Activated CD4-positive, alpha-beta T cell treated with anti-CD3 and anti-CD28 coated beads, Interleukin-2, amount 50 U/mL, for 4 hours (primary cell): ENCODE data around the gene SARS2.
"Not testable (repeated sequence)": the region's sequence is repeated elsewhere in the genome, so short reads cannot be mapped to it uniquely, and the experiment has no call there.

Source experiments
- DNase-seq, 2 experiments: peaks; one replicate each; pipeline ENCODE4 v3.0.0-alpha.2; 2020

SARS2 gene, protein sequence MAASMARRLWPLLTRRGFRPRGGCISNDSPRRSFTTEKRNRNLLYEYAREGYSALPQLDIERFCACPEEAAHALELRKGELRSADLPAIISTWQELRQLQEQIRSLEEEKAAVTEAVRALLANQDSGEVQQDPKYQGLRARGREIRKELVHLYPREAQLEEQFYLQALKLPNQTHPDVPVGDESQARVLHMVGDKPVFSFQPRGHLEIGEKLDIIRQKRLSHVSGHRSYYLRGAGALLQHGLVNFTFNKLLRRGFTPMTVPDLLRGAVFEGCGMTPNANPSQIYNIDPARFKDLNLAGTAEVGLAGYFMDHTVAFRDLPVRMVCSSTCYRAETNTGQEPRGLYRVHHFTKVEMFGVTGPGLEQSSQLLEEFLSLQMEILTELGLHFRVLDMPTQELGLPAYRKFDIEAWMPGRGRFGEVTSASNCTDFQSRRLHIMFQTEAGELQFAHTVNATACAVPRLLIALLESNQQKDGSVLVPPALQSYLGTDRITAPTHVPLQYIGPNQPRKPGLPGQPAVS

DNA sequence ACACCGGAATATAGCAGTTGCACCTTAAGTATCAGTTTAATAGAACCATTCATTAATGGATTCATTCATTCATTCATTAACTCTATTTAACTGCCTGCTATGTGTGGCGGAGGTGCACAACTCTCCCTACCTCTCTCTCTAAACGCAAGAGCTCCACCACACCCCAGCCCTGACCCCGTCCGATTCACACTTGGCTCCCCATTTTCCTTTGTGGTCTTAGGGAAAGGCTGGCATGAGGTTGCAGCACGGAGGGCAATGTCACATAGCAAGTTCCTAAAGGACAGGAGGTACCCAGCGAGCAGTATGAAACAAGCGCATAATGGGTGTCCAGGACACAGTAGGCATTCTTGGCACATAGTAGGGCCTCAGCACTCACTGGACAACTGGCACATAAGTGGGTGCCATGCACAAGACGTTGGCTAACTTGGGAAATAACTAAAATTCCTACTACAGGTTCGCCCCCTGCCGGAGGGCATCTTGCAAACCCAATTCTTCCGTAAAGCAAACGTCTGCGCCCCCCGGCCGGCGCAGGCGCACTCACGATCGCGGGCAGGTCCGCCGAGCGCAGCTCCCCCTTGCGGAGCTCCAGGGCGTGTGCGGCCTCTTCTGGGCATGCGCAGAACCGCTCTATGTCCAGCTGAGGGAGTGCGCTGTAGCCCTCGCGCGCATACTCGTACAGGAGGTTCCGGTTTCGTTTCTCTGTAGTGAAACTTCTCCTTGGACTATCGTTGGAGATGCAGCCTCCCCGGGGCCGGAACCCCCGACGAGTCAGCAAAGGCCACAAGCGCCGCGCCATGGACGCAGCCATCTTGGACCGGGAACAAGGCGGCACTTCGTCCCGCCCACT, at the start of gene SARS2:
TSS of gene SARS2 (minus strand) at position 835 of the 847 bp plus-strand sequence. CDS start at position 808, 27 bp downstream.
- peak; percentile 86 to 88 for DNase-seq

- DNase-seq, result no peak
Measured at GRCh38 chr19:38979812-38980211, 49.2 kb upstream of the SARS2 start.

DNA sequence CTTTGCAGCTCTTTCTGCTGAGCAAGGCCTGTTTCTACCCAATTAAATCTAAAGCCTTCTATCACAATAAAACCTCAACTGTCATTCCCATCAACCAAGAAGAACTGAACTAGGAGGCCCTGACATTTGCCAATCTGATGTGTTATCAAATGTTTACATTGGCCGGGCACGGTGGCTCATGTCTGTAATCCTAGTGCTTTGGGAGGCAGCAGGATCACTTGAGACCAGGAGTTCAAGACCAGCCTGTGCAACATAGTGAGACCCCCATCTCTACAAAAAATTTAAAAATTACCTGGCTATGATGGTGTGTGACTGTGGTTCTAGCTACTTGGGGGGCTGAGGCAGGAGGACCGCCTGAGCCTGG, 47.7 kb upstream of the SARS2 start:
- no peak for DNase-seq

DNA sequence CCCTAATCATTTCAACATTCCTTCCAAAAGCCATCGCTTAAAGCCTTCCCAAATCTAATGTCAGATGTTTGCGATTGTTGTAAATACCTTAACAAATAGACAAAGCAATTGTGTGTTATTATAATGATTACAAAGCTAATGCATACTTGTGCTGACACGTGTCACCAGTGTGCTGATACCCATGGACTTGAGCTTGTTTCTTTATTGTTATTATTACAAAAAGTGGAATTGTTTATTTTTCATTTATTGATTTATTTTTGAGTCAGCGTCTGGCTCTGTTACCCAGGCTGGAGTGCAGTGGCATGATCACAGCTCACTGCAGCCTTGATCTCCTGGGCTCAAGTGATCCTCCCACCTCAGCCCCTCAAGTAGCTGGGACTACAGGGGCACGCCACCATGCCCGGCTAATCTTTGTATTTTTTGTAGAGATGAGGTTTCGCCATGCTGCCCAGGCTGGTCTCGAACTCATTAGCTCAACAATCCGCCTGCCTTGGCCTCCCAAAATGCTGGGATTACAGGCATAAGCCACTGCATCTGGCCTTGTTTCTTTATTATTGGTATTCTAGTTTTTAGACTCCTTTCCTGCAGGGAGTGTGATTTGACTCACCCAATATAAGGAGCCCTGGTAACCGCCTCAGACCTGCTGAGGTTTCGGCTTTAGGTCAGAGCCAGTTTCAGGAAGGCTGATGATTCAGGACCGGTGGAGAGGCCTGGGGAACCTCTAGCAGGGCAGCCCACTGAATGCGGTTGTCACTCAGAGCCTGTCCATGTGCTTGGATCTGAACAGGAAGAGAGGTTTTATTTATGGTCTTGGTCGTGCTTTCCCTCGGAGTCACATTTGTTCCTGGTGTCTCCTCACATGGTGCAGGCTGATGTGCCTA, 47.1 kb upstream of the SARS2 start:
- no peak for DNase-seq

GRCh38 chr19:38975861-38976271, 45.3 kb upstream of the SARS2 start:
- DNase-seq, result no peak

DNA sequence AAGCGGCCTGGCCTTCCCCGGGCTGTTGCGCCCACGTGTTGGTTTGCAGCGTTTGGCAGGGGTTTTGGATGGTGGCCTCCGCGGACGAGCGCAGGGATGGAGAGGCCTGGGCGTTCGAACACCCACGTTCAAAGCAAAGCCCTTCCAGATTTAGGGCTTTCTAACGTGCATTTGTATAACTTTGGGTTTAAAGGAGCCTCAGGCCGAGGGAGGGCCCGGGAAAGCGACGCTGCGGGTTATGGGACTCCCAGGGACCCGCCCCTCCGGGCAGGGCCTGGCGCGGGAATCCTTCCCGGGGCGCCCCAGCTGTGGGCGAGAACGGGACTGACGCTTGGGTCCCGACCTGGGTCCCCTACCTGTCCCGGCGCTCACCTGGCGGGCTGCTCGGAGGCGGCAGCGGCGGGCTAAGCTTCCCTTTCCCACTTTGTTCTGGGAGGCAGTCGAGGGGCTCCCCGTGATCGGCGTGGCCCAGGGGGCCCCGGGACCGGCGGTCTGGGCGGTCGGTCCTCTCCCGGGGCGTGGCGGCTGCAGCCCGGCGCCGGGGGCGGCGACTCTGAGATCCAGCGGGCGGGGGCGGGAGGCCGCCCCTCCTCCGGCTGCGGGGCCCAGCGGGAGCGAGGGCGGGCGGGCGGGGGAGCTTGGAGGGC, 44.8 kb upstream of the SARS2 start, which contains the start of gene FBXO17:
TSS of gene FBXO17 (minus strand) at position 529 of the 647 bp plus-strand sequence. CDS start 25,423 bp downstream, outside the sequence.
- no peak for DNase-seq

DNA sequence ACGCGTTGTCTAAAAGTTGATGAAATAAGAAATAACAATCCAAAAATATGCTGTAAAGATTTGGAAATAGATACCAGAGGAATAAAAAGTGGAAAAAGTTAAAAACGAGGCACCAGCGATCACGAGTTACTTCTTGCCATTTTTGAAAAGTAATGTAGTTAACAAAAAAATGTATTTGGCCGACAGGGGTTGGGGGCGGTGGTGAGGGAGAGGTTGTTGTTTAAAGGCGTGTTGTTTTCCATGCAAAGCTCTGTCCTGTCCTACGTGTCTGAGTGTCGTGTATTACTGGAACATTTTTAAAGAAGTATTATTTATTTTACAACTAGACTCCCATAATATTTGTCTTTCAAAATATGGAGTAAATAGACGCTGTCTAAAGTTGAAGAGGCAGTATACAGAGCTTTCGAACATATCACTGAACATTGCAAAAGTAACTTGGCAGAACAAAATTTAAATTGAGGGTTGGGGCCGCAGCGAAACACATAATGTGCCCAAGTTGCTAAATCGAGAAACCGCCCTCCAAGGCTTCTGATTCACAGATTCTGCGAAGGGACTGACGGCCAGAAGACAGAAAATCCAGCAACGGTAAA, 44.2 kb upstream of the SARS2 start:
- no peak for DNase-seq

- DNase-seq, result no peak
Measured at GRCh38 chr19:38971672-38972071, 41.1 kb upstream of the SARS2 start.

GRCh38 chr19:38970664-38971532, 40.3 kb upstream of the SARS2 start:
- DNase-seq, result no peak

- DNase-seq, result not testable (repeated sequence)
Measured at GRCh38 chr19:38966149-38966548, 35.6 kb upstream of the SARS2 start.

DNA sequence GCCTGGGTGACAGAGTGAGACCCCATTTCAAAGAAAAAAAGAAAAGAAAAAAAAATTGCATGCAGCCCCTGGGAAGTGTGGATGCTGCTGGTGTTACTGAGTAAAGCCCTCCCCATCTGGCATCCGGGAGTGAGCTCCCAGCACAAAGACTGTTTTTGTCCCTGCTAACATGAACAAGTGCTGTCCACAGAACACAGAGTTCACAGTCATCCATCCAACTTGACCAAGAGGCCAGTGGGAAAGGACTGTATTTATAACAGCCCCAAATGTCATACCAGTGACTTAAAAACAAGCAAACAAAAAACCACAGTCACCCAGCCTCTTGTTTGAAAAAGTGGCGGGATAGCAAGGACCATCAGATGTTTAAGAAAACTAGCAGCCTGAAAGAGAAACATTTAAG, 34.2 kb upstream of the SARS2 start:
- no peak for DNase-seq

DNA sequence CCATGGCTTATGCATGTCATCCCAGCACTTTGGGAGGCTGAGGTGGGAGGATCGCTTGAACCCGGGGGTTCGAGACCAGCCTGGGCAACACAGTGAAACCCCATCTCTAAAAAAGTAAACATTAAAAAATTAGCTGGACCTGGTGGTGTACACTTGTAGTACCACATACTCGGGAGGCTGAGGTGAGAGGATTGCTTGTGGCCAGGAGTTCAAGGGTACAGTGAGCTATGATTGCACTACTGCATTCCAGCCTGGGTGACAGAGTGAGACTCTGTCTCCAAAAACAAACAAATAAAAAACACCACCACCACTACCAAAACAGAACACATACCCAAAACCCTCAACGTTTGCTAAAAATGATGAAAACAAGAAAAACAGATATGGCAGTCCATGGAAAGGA, 29.1 kb upstream of the SARS2 start:
- DNase-seq, result no peak

DNA sequence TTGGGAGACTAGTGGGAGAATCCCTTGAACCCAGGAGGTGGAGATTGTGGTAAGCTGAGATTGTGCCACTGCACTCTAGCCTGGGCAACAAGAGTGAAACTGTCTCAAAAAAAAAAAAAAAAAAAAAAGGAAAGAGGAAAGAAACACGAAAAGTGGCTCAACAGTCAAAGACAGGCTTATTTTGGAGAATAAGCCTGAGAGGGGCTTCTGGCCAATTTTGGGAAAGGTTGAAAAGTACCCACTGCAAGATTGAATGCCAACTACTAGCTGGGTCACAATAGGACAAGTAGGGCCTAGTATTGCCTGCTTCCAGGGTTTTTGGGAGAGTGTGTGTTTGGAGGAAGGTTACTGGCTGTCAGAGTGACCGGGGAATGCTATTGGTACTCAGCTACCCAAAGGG, 27.7 kb upstream of the SARS2 start:
- no peak for DNase-seq

GRCh38 chr19:38956264-38956663, 25.7 kb upstream of the SARS2 start:
- no peak for DNase-seq

DNA sequence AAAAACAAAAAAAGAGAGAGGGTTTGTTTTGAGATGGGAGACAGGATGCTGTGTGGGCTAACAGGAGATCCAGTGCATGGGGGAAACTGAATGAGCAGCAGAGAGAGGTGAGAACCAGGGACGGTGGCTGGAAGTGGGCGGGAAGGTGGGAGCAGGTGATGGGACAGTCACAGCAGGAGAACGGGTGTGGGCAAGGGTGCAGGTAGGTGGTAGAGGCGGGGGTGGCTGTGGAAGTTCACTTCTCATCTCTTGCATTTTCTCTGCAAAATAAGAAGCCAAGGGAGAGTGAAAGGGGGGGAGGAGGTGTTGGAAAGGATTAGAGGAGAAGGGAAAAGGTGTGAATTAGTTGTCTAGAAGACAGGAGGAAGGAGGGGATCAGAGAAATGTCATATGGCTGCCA, 23.1 kb upstream of the SARS2 start:
- no peak for DNase-seq

- no peak for DNase-seq
Measured at GRCh38 chr19:38952395-38953165, 22.0 kb upstream of the SARS2 start.

DNA sequence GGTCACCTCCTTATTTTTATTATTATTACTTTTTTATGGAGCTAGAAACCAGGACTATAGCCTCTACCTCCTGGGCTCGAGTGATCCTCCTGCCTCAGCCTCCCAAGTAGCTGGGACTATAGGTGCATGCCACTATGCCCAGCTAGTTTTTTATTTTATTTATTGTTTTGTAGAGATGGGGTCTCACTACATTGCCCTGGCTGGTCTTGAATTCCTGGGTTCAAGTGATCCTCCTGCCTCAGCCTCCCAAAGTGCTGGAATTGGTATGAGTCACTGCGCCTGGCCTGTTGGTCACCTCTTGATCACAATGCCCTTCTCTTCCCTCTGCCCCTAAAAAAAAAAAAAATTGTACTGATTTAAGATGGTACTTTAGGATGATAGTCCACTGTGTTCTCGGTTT, 20.6 kb upstream of the SARS2 start:
- DNase-seq, result no peak

GRCh38 chr19:38949580-38950367, 19.2 kb upstream of the SARS2 start:
- DNase-seq, result peak; percentile 79 to 80
